Measurements from ENCODE around the gene SEC63.

GRCh38 chr6:107830060-107830459, 127.9 kb downstream of the SEC63 start:
- TF ChIP-seq CTCF (IDR thresholded peaks at IDR 0.05) (no peak), POLR2AphosphoS5 (IDR thresholded peaks at IDR 0.05) (no peak), POLR2A (IDR thresholded peaks at IDR 0.05) (no peak), EP300 (IDR thresholded peaks at IDR 0.05; ENCODE audit: low read depth) (no peak)
